ENCODE measurements around the gene XRCC4.
"Not testable (repeated sequence)": the region's sequence is repeated elsewhere in the genome, so short reads cannot be mapped to it uniquely, and the experiment has no call there.

The XRCC4 gene

GRCh38 chr5:83355482-83356014 is 278.2 kb downstream of the XRCC4 start:
- not testable (repeated sequence) for DNase-seq

GRCh38 chr5:83357621-83358231 is 280.4 kb downstream of the XRCC4 start:
- DNase-seq: no peak

DNA sequence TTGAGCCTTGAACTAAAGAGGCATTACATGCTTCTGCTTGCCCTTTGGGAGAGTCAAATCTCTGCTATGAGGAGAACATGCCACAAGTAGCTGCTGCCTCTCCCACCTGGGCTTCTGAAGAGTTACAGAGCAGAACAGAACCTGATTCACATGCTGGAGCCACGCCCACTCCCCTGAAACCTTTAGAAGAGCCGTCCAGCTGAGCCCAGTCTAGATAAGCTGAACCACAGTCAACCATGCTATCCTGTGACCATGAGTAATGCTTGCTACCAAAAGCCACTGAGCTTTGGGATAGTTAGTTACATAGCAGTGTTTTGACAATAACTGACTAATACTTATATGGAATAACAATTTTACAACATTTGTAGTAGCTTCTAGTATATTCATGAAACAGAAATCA is 283.2 kb downstream of the XRCC4 start:
- DNase-seq: no peak

DNA sequence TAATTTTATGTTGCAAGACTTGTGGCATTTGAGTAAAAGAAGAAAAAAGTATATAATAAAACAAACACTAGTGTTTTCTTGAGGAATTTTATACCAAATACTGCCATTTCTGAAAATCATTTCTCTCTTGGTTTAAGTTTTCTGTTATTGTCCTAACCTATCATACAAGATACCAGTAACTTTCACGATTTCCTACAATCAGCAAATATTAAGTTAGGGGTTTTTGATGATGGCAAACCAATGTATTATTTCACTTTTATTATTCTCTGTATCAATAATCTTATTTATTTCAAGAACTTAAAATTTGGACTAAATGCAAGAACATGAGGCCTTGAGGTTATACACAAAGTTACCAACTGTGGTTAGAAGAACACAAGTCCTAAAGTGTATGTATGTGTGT is 285.2 kb downstream of the XRCC4 start:
- DNase-seq: no peak

DNA sequence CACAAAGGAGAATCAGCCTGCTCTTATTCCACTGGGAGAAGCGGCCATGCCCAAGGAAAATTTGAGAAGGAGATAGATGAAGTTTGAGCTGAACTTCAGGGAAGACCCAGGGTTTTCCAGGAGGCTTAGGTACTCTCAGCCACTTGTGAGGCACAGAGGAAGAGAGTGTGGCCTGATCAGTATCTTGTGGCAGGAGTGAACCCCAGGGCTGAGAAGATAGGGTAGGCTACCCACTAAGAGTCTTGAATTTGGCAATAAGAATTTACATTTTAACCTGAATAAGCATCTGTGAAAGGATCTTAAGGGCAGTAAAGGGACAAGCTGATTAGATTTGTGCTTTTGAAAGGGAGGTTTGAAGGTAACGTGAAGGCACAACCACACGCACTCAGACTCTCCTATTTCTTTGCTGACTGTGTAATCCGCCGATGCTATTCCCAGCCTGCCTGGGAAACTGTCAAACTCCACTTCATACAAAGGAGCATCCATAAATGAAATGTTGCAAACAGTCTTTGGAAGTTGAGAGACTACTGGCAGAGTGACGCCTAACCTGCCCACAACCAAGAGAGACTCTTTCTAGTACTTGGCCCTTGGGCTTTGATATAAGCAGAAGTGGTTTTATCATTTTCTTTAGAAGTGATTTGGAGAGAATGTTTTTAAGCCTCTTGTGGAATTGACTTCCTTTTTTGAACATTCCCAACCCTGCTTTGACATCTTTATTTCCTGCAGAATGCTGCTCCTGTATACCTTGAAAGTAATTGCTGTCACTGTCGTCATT is 286.0 kb downstream of the XRCC4 start:
- no peak for DNase-seq

DNA sequence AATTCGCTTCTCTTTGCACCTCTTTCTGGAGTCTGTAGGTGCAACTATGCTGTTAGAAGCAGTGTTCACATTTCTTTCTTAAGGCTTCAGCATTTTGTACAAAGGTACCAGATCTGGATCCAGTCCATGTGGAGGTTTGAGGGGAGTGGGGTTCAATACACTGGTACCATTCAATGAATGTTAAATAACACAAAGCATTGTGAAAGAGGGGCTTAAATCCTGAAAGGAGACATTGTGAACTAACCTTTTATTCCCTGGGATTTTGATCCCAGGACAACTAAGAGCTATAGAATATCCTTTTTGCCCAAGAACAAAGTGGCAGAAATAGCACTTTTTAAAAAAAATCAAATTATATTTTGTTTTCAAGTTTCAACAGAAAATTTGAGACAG is 286.5 kb downstream of the XRCC4 start:
- DNase-seq: no peak

DNA sequence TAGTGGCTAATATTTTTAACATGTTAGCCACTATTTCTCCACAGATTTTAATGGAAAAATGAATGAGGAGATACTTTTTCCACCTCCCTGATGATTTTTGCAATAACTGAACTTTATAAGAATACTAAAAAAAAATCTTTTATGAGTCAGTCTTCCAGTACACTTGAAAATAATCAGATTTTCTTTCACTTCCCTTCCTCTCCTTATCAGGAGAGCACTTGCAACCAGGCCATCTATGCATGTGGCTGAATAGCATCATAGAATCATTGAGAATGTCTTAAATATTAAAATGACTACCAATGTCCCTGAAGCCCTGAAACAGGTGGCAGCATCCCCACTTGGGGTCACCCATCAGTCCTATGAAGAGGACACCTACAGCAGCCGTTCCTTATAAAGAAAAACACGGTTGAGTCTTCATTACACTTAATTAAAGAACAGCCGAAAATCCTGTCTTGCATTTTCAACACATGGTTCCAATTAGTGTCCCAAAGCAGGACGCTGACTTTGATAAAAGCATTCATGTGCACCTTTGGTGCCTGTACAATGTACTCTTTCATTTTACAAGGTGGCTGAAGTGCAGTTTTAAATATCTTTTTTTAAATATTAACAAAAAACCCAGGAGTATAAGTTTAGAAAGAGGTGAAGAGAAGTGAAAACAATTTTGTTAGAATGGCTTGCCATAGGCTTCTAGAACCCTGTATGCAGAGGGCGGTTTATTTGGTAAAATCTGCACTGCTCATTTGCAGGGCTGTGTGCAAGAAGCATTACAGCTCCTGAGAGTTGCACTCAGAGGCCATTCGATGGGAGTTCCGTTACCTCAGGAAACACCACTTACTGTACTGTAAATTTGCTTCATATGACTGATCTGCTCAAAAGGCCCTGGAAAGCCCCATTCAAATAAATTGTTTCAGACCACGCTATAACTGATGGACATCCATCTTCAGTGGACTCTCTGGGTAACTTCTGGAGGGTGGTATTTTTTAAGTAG is 287.3 kb downstream of the XRCC4 start:
- DNase-seq: no peak

DNA sequence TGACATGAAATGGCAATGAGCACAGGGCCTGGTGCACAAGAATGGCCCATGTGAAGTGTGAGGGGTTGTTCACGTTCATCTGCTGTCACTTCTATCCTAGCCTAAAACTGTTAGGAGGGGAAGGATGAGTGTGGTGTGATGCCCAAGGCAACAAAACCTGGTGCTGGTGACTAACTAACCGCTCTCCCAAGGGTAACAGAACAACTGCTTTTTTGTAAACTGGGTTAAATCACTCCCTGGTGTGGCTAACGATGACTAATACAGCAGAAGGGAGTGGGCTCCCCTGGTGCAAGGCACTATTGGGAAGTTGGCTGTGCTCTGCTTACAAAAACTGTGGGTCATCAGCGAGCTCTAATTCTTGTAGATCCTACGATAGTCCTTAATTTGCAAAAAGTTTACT is 291.0 kb downstream of the XRCC4 start:
- no peak for DNase-seq

GRCh38 chr5:83368835-83369234 is 291.5 kb downstream of the XRCC4 start:
- DNase-seq: no peak

DNA sequence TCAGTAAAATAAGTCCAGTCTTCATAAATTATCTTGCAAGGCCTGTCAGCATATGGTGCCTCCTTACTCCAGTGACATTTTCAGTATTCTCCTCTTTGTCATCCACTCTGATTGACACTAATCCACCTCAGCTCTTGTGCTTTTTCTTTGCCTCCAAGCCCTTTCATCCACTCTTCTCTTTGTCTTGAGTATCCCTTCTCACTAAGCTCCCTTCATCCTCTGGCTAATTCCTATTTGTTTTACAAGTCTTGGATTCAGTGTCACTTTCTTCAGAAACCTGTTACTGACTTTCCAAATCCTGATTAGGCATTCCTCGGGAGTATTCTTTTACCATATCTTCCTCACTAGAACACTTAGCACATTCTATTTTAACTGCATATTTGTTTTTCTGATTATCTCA is 293.6 kb downstream of the XRCC4 start:
- DNase-seq: no peak

DNA sequence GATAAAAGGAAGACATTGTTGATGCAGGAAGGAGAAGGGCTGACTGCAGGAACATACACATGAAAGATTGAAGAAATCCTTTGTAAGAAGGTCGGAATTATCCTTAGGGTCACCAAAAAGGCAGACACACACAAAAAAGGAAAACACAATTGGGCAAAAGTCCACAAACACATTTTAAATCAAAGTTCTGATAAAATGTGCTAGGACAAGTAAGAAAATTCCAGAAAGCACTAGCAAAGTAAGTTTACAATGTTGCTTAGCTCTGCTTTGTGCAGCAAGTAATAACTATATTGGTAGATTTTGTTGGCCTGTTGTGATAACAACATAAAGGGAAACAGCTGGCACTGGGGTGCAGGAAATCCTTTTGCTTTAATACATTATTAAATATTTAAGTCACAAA is 294.4 kb downstream of the XRCC4 start:
- no peak for DNase-seq

- no peak for DNase-seq
Measured at GRCh38 chr5:83374547-83374946, 297.2 kb downstream of the XRCC4 start.

DNA sequence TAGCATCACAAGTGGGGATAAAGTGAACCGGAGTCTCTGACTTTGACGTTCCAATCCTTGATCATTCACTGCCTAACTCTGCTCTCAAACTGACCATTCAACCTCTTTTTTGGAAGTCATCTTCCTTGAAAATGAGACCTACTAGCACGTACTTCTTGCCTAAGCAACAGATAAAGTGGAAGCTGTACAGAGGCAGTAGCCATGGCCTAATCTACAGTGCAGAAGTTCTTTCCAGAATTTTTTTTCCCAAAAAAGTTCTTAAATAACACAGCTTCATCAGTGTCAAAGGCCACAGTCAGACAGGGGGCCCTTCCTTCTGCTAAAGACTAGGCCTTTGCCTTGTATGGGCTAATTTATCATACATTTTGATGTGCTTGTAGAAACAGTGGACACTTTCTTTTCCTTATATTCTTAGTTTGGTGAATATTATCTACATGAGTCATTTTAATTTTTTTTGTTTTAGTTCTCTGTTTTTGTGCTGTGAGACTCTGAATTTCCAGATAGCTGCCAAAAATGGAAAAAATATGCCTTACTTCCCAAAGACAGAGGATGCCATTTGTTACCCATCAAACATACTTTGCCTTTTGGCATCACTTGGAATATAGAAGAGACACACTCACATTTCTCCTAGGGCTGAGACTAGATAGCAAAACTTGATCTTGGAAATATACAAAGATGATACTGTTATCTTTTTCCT is 297.9 kb downstream of the XRCC4 start:
- DNase-seq: no peak

DNA sequence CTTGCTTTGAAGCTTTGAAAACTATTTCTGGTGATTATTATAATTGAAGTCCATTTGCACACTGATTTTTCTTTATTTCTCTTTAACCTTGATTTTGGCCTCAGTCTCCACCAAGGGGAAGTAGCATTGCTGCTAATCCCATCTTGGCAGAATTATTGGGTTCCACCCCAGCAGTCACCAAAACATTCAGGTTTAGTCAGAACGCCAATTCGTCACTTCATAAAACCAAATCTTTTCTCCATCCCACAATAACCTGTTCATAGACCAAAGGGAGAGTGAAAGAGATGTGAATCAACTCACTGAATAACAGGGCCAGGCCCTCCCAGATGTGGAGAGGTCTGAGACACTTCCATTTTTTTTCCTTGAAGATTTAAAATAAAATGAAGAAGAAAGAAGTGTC is 299.1 kb downstream of the XRCC4 start:
- DNase-seq: no peak

DNA sequence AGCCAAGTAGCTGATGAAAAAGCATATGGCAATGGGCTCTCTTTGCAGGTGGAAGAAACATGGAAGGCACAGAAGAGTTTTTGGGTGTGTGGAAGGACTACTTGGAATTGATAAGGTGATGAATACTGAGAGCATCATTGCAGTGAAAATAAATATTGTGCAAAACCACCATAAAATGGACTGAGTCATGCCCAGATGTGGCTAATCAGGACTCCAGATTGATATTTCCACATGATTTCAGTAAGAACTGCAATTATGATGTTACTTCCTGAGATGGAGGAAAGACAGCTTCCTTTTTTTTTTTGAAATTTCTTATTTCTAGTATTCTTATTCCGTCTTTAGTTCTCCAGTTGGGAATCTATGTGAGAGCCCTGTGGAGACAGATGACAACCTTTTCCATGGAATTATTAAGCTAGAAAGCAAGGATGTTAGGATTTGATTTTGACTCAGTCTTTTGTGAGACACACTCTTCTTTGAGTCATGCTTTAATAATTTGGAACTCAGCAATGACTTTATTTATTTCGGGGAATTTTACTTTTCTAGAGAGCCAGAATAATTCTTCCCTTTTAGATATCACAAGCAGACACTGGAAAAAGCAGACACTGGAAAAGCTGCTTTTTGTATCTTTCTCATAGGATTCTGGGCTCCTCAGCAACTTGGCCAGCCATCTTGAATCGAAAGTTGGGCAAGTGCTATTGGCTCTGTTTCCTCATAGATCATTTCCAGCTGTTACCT is 300.0 kb downstream of the XRCC4 start:
- DNase-seq: no peak

GRCh38 chr5:83378624-83379289 is 301.4 kb downstream of the XRCC4 start:
- no peak for DNase-seq

DNA sequence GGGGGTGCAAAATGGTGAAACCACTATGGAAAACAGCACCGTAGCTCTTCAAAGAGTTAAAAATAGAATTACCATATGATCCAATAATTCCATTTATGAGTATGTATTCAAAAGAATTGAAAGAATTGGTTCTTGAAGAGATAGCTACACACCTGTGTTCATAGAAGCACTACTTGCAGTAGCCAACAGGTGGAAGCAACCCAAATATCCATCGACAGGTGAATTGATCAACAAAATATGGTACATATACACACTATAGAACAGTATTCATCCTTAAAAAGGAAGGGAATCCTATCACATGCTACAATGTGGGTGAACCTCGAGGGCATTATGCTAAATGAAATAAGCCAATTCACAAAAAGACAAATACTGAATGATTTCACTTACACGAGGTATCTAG is 308.5 kb downstream of the XRCC4 start:
- DNase-seq: no peak

- DNase-seq: no peak
Measured at GRCh38 chr5:83387041-83387440, 309.7 kb downstream of the XRCC4 start.

- DNase-seq: no peak
Measured at GRCh38 chr5:83388608-83389007, 311.3 kb downstream of the XRCC4 start.

- DNase-seq: no peak
Measured at GRCh38 chr5:83392766-83393503, 315.6 kb downstream of the XRCC4 start.

- DNase-seq: no peak
Measured at GRCh38 chr5:83393504-83393866, 316.1 kb downstream of the XRCC4 start.

Measured in activated gamma-delta T cell (primary cell).